GM18861 (cell line): ENCODE results near the gene SLMAP.
"Not testable (repeated sequence)": the region's sequence is repeated elsewhere in the genome, so short reads cannot be mapped to it uniquely, and the experiment has no call there.

Experiments
- ATAC-seq: cut with Tn5 transposase; IDR thresholded peaks from one replicate; pipeline ENCODE4 v1.9.1; 2021; ENCODE audit not compliant: unreplicated experiment

SLMAP gene

DNA sequence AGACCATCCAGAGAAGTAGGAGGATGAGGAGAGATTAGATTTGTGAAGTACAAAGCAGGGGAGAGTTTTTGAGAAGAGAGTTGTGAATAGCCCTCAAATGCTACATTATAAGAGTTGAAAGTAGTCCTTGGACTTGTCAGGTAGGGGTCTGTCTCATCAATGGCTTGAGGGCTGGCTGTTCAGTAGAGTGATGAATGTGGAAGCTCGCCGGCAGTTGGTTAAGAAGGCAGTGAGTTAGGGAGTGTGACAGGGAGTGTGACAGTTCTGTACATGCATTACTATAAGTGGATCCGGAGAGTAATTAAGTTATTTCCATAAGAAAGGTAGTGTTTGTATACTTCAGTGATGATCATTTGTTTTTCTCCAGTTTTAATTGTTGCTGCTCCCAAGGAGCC lies 32.5 kb downstream of the SLMAP start:
- no peak for ATAC-seq

DNA sequence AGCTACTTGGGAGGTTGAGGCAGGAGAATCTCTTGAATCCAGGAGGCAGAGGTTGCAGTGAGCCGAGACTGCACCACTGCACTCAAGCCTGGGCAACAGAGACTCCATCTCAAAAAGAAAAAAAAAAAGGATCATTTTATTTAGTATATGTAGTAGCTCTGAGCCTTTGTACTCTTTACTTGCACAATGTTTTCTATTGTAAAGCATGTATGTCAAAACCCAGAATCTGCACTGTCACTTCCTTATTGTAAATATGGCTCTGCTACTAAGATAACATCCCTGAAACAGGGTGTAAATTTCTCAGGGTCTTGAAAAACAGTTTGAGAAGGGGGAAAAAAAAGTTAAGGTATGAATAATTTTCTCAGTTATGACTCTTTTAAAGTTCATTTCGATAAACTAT lies 35.1 kb downstream of the SLMAP start:
- ATAC-seq: no peak

DNA sequence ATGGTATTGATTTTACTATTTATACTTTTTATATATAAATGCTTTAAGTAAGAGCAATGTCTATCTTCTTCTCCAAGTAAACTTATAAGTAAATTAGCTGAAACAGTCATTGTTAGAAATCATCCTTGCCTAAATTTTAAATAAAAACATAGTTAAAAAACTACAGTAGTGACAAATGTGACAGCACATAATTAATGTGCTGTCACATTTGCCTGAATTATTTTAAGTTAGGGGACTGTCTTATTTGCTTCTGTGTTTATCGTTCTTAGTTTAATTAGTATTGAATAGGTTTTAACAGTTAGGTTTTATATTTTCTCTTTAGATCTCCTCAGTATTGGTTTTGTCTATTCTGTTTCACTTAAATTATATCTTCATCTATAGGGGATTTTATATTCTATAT lies 36.1 kb downstream of the SLMAP start:
- ATAC-seq: no peak

DNA sequence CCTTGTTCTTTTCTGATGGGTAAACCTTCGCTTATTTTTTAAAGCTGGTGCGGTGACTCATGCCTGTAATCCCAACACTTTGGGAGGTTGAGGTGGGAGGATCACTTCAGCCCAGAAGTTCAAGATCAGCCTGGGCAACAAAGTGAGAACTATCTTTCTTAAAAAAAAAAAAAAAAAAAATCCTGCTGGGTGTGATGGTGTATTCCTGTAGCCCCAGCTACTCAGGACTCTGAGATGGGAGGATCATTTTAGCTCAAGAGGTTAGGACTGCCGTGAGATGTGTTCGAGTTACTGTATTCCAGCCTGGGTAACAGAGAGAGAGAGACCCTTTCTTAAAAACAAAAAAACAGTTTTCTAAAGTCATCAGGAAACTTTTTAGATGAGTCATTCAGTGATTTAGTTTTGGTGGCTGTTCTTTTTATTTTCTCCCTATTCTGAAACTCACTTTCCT lies 37.7 kb downstream of the SLMAP start:
- no peak for ATAC-seq

DNA sequence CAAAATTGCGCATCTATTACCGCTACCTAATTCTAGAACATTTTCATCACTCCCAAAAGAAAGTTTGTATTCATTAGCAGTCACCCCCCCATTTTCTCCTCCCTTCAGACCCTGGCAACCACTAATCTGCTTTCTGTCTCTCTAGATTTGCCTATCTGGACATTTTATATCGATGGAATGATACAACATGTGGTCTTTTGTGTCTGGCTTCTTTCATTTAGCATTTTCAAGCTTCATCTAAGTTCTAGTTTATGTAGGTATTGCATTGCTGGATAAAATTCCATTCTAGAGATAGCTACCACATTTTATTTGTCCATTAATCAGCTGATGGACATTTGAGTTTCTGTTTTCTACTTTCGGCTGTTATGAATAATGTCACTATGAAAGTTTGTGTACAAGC lies 38.4 kb downstream of the SLMAP start:
- ATAC-seq: no peak

DNA sequence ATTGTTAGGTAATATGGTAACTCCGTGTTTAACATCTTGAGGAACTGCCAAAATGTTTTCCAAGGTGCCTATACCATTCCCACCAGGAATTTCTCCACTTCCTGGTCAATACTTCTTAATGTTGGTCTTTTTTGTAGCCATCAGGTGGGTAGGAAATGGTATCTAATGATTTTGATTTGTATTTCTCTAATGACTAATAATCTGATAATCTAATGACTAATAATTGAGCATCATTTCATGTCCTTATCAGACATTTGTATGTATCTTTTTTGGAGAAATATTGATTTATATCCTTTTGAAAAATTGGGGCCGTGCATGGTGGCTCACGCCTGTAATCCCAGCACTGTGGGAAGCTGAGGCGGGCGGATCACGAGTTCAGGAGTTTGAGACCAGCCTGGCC lies 38.8 kb downstream of the SLMAP start:
- no peak for ATAC-seq

DNA sequence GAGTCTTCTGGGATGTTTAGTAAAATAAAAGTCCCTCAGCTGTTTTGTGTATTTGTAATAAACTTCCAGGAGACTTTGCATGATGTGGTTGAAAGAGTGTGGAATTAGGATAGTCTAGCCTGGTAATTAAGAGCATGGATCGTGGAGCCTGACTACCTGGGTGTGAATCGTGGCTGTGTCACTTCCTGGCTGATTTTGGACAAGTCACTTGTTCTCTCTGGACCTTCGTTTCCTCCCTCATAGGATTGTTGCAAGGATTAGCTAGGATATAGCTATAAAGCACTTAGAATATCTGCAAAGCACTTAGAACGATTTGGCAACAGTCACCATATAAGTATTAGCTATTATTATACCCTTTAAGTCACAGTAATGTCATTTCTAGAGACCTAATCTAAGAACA lies 40.2 kb downstream of the SLMAP start:
- no peak for ATAC-seq

DNA sequence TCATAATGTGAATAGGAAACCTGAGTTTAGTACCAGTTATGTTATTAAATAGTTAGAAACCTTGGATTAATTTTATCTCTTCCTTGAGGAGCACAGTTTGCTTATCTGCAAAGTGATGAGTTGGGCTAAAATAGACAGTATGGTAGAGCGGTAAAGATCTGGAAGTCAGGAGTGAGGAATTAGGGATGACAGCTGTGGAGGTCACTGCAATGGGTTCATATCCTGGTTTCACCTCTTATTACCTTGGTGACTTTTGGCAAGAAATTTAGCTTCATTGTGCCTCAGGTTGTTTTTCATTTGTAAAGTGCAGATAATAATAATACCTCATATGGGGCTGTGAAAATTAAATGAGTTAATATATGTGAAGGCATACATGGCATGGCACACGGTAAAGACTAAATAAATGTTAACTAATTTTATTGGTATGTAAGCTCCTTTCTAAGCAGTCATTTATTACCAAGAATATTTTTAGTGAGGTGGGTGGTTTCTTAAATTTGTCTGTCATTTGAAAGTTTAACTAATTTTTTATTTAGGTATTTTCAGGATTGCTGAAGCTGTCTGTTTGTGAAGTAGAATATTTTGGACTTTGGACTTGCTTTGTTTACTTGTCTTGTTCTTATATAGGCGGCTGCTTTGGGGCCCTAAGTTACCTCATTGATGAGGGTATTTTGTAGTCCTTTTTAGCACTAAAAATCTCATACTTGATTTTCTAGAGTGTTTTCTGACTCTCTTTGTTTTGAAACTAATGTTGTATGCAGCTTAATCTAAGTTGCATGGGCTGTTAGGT lies 41.8 kb downstream of the SLMAP start:
- no peak for ATAC-seq

DNA sequence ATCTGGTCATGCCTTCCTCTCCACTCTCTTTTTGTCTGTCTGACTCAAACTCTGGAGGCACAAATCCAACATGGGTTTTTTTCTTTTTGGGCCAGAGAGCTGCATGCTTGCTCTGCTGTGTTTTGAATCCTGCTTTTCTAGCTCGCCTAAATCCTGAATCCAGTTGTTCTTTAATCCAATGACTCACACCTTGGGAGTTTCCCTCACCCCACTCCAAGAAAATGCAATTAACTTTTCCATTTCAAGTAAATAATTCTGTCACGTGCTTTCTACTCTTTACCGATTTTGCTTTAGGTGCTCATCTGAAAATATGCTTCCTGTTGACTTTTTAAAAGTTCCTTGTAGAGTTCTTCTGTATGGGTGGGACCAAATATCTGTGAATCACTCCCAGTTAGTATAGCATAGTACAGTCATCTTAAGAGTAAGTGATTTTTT lies 47.6 kb downstream of the SLMAP start:
- ATAC-seq: no peak

DNA sequence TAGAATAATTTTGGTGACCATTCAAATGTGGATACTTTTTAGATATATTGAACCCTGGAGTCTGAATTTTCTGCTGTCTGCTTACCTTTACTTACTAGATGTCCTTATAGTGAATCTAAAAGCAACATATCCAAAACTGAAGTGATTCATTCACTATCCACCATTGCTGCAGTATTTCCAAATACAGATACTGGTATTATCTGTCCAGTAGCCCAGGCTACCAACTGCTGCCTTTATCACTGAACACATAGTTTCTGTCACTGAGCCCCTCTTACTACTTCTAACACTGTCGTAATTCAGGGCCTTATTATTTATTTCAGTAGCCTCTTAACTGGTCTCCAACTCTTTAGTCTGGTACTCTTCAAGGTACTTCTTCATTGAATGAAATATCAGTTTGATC lies 49.2 kb downstream of the SLMAP start:
- no peak for ATAC-seq

DNA sequence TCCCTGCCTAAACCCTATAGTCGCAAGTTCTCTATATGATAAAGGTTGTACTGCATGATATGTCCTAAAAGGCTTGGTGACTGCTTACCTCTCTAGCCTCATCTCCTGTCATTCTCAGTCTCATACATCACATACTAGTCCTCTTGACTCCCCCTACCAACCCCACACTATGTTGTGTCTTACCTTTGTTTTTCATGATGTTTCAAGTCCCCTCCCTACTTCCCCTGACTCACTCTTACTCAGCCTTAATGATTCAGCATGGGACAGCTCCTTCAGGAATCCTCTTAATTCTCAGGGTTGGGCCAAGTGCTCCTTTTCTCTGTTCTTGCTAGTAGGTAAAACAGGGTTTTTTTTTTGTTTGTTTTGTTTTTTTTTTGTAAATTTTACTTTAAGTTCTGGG lies 49.6 kb downstream of the SLMAP start:
- no peak for ATAC-seq

DNA sequence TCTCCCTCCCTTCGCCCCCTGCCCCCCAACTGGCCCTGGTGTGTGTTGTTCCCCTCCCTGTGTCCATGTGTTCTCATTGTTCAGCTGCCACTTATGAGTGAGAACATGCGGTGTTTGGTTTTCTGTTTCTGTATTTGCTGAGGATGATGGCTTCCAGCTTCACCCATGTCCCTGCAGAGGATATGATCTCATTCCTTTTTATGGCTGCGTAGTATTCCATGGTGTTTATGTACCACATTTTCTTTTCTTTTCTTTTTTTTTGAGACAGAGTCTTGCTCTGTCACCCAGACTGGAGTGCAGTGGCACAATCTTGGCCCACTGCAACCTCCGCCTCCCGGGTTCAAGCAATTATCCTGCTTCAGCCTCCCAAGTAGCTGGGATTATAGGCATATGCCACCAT lies 50.1 kb downstream of the SLMAP start:
- ATAC-seq: not testable (repeated sequence)

DNA sequence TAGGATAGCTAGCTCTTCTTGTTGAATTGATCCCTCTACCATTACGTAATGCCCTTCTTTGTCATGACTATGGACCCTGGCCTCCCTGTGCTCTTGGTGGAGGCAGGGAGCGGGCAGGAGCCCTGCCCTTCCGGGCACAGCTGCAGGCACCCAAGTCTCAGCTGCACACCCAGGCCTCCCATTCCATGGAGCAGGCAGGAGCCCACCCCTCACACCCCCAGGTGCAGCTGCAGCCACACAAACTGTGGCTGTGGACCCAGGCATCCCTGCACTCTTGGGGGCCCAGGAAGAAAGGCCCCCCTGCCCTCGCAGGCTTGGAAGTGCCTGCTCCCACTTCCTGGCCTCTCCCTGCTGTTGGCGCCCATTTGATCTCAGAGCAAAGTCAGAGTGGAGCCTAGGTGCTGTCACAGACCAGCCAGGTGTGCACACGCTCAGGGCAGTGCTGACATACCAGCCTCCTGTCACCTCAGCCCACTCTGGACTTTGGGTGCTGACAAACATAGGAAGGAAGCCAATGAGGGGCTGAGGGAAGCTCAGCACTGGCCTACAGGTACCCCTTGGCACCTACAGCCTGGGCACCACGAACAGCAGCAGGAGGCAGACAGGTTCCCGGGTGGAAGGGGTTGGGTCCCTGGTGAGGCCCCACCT lies 53.0 kb downstream of the SLMAP start:
- no peak for ATAC-seq

DNA sequence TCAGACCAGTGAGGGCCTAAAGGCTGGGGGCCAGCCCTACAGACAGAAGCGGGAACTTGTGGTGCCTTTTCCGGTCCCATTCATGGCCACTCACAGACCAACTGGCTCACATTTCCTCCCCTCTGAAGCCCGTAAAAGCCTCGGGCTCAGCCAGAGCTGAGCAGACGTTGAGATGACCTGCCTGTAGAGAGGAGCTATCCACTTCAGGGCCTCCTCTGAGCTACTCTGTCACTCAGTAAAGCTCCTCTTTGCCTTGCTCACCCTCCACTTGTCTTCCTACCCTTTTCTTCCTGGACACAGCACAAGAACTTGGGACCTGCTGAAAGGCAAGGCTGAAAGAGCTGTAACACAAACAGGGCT lies 53.5 kb downstream of the SLMAP start:
- no peak for ATAC-seq

DNA sequence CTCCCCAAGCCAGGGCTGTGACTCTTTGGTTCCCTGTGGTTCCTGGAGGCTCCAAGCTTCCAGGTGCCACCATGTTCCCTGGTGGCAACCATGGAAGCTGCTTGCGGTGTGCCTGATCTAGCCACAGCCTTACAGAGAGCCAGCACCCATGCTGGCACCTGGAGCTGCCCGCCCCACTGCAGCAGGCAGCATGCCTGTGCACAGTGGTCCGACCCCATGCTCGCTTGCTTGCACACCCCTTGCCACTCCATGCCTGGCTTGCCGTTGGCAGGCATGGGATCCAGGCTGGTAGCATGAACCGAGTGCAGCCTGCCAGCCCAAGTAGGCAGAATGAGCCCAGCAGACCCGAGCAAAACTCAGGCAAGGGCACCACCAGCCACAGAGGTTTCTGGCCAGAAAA lies 53.9 kb downstream of the SLMAP start:
- ATAC-seq: no peak

DNA sequence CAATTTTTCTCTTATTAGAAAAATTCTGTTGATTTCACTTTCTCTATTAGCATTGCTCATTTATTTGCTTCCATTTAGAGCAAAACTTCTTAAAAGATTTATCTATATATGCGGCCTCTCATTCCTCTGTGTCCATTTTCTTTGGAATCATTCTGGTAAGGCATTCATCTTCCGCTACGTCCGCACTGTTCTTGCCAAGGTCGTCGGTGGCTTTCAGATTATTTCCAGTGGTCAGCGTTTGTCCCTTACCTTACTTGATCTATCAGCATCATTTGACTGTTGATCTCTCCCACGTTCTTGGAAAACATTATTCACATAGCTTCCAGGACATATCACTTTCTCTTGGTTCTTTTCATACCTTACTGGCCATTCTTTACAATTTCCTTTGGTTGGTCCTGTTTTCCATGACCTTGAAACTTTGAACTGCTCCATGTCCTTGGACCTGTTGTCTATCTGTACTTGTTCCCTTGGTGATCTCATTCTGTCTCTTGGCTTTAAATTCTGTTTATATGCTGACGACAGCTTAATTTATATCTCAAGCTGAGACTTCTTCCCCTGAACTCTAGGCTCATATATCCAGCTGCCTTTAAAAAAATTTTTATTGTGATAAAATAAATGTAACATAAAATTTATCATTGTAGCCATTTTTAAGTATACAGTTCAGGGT lies 54.5 kb downstream of the SLMAP start:
- ATAC-seq: no peak

DNA sequence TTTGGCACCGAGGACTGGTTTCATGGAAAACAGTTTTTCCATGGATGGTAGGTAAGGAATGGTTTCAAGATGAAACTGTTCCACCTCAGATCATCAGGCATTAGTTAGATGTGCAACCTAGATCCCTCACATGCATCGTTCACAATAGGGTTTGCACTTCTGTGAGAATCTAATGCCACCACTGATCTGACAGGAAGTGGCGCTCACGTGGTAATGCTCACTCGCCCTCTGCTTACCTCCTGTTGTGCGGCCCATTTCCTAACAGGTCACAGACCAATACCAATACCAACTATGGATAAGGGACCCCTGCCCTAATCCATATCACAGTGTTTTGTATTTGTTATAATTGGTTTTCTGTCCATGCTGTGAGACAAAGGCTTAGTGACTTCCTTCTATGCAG lies 58.9 kb downstream of the SLMAP start:
- no peak for ATAC-seq

DNA sequence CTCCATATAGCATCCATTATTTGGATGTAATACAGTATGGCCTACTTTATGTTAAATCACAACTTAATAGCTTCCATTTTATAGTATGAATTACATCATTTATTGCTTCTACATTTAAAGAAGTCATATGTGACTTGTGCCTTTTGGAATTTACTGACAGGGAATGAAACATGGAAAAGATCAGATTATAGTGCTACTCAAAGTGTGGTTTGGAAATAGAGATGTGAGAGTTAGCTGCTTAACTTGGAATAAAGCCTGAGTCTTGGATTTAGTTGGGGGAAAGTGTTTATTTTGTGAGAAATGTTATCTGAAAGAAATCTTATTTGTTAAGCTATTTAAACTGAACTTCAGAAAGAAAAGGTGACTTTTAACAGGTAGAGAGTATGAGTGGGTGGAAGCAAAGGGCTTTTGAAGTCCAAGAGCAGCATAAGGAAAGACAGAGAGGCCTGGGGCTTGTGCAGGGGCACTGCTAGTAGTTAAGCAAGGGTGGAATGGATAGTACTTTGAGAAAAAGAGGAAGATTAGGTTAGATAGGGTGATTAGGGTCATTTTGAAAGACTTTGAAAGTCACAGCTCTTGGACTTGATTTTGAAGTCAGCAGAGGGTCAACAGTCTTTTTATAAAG lies 60.5 kb downstream of the SLMAP start:
- ATAC-seq: no peak

DNA sequence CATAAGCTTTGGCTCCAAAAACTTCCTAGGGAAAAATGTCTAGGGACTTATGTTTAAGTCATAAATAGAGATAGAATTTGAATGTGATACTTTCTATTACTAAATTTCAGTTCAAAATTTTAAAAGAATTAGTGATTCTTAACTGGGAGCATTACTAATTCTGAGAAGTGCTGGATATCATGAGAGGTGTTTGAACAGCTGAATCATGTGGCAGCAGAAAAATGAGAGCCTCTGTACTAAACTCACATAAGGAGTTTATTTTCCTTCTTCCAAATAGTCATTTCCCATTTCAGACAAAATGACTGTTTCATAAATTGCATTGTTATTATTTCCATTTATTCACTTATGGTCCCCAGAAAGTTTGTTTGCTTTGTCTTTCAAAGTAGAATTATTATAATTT lies 62.7 kb downstream of the SLMAP start:
- ATAC-seq: no peak

DNA sequence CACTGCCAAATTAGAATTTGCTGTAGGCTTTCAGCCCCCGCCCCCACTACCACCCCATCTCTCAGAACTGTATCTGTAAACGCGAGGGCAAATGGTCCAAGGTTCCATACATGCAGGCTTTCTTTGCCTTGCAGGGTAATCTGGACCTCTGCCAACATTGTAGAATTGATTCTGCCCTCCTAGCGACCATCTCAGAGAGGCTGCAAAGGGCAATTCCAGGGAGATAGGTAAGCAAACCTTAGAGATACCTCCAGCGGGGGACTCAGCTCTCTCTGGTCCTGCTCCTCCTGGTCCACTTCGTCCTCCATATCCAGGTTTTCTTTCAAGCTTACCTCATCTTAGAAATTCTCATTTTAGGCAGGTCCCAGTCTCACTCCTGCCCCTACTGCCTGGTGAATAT lies 64.4 kb downstream of the SLMAP start:
- no peak for ATAC-seq

DNA sequence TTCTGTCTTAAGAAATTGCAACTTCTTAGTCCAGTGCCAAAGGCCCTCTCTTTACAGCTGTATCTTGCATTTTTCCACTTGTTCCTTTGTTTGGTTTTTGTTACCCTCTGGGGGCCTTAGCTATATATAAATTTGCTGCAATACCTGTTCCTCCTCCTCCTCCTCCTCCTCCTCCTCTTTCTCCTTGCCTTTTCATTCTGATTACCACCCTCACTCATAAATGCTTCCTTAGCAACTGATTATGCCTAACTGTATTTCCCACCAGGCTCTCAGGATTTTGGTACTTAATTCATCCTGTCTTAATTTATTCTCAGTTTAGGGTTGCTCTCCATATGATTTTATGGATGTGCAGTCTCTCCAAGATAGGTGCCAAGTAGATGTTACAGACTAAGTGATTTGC lies 65.7 kb downstream of the SLMAP start:
- no peak for ATAC-seq

DNA sequence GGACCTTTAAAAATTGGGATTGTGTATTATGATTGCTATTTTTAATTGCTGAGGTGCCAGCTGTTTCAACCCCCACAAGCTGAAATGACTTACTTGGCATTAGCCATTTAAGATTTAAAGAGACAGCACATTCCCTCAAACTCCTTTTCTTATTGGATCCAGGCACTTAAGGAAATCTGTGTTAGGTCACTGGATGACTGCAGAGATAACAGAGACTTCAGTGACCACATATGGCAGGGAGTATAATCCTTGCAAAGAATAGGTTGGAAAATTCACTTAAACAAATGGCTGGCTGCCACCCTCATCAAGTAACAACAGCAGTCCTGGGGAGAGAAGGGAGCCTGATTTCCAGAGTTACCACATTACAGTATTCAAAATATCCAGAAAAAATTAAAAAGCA lies 66.6 kb downstream of the SLMAP start:
- no peak for ATAC-seq
